ENCODE data around the gene SEPSECS. TPM values are rescaled to one million over a fixed set of nuclear protein-coding genes. Genes with fewer than 3 reads are reported as not detected.

SEPSECS gene
- polyA plus RNA-seq, 1 experiment: 2.6 TPM

- Histone ChIP-seq H3K4me3 (ENCODE audit: low read depth, low read length) (no peak overlapping the region), H3K27me3 (ENCODE audit: control insufficient read depth, insufficient read depth, low read length) (no peaks in the 10 kb centered on the region), H3K36me3 (ENCODE audit: control insufficient read depth, insufficient read depth, low read length) (no peaks in the 10 kb centered on the region)
- no peak for TF ChIP-seq CTCF (IDR thresholded peaks at IDR 0.05; ENCODE audit: insufficient read depth, low read depth, low read length)
- POLR2A ChIA-PET: no interaction called here
- no peak for DNase-seq (ENCODE audit: low read depth)
- CTCF ChIA-PET: interaction anchor here (0.8 to 1.6 kb wide), 3 partner anchors 17 to 629 kb away, joined by 3 to 4 read pairs (median 3); no protein-coding TSS in a partner anchor
Measured at GRCh38 chr4:25117274-25117673, 43.0 kb downstream of the SEPSECS start.

GRCh38 chr4:25113915-25114904 lies 46.0 kb downstream of the SEPSECS start:
- Histone ChIP-seq H3K27me3 (ENCODE audit: control insufficient read depth, insufficient read depth, low read length) (no peaks in the 10 kb centered on the region; the same call in 1 of the 2 replicates), H3K4me3 (ENCODE audit: low read depth, low read length) (no peak overlapping the region), H3K36me3 (ENCODE audit: control insufficient read depth, insufficient read depth, low read length) (no peaks in the 10 kb centered on the region)
- peak; percentile 3 for DNase-seq (ENCODE audit: low read depth)
- POLR2A ChIA-PET: no interaction called here
- TF ChIP-seq CTCF (IDR thresholded peaks at IDR 0.05; ENCODE audit: insufficient read depth, low read depth, low read length): no peak
- CTCF ChIA-PET: interaction anchor here (0.6 kb wide), 1 partner anchor 52 kb away, joined by 3 read pairs; no protein-coding TSS in a partner anchor

GRCh38 chr4:25112995-25113380 lies 47.3 kb downstream of the SEPSECS start:
- no peak for DNase-seq (ENCODE audit: low read depth)
- no peaks in the 10 kb centered on the region; the same call in 1 of the 2 replicates for H3K27me3 ChIP-seq (ENCODE audit: control insufficient read depth, insufficient read depth, low read length)
- no peaks in the 10 kb centered on the region for H3K36me3 ChIP-seq (ENCODE audit: control insufficient read depth, insufficient read depth, low read length)
- H3K4me3 ChIP-seq (ENCODE audit: low read depth, low read length): no peak overlapping the region
- ChIA-PET CTCF (no interaction called here), POLR2A (no interaction called here)
- no peak for TF ChIP-seq CTCF (IDR thresholded peaks at IDR 0.05; ENCODE audit: insufficient read depth, low read depth, low read length)

GRCh38 chr4:25112366-25112994 lies 47.8 kb downstream of the SEPSECS start:
- ChIA-PET CTCF (no interaction called here), POLR2A (no interaction called here)
- Histone ChIP-seq H3K36me3 (ENCODE audit: control insufficient read depth, insufficient read depth, low read length) (no peaks in the 10 kb centered on the region), H3K27me3 (ENCODE audit: control insufficient read depth, insufficient read depth, low read length) (no peaks in the 10 kb centered on the region; the same call in 1 of the 2 replicates), H3K4me3 (ENCODE audit: low read depth, low read length) (no peak overlapping the region)
- DNase-seq (ENCODE audit: low read depth): no peak
- no peak for TF ChIP-seq CTCF (IDR thresholded peaks at IDR 0.05; ENCODE audit: insufficient read depth, low read depth, low read length)

- no peak for DNase-seq (ENCODE audit: low read depth)
- H3K36me3 ChIP-seq (ENCODE audit: control insufficient read depth, insufficient read depth, low read length): no peaks in the 10 kb centered on the region
- H3K27me3 ChIP-seq (ENCODE audit: control insufficient read depth, insufficient read depth, low read length): no peaks in the 10 kb centered on the region; the same call in 1 of the 2 replicates
- H3K4me3 ChIP-seq (ENCODE audit: low read depth, low read length): no peak overlapping the region
- ChIA-PET CTCF (no interaction called here), POLR2A (no interaction called here)
- TF ChIP-seq CTCF (IDR thresholded peaks at IDR 0.05; ENCODE audit: insufficient read depth, low read depth, low read length): no peak
Measured at GRCh38 chr4:25111648-25112196, 48.5 kb downstream of the SEPSECS start.
